HCT116 (cell line): ENCODE data around the gene CFI. TPM values are rescaled to one million over a fixed set of nuclear protein-coding genes. Genes with fewer than 3 reads are reported as not detected.

ENCODE experiments used
- ATAC-seq: fragments of 200-7000 bp; cut with Tn5 transposase; 2 replicates; pipeline ENCODE4 v1.9.1; 2020; ENCODE audit warnings: mild to moderate bottlenecking, moderate library complexity
- BruUV-seq: library from RNA; stranded (reverse); fragments of 400-500 nt; replicated peaks from 2 replicates; lab custom pipeline; 2021; lab: Mats Ljungman, UMichigan
- CTCF ChIA-PET: fragments of 300-600 bp; sonication (Branson Sonifier 250); formaldehyde crosslinking; loops from one replicate; lab custom pipeline; 2021; ENCODE audit warnings: antibody characterized with exemption; lab: Charles Lee
- POLR2A ChIA-PET: fragments of 300-600, 350-600 bp; sonication (Branson Sonifier 250); formaldehyde crosslinking; loops from one replicate; lab custom pipeline; 2021; ENCODE audit warnings: antibody characterized with exemption; lab: Charles Lee
- RAD21 ChIA-PET, 2 experiments: fragments of 300-600 bp; sonication (Branson Sonifier 250); formaldehyde crosslinking; loops; one replicate each; lab custom pipeline; 2023; ENCODE audit warnings: low total read pairs in 2 of 2; ENCODE audit not compliant: uncharacterized antibody in 2 of 2, unreplicated experiment in 2 of 2, low non-redundant PET in 1 of 2; lab: Charles Lee
- DNase-seq: peaks from one replicate; pipeline ENCODE4 v3.0.0-alpha.2; 2010; ENCODE audit warnings: low read depth, low spot score
- H2AFZ ChIP-seq: fragments of 200-600 bp; shearing (Covaris generic), sonication (generic); 2 replicates; pipeline ENCODE4 v1.6.1; 2017; ENCODE audit warnings: low read depth, mixed run types, mixed read lengths, antibody characterized with exemption, low read length; ENCODE audit not compliant: poor library complexity, severe bottlenecking
- H3K27ac ChIP-seq: 2 replicates; pipeline ENCODE4 v1.5.1; 2012; ENCODE audit warnings: low read depth, low read length
- H3K27me3 ChIP-seq: fragments of 200-600 bp; sonication (generic); 2 replicates; pipeline ENCODE4 v1.6.1; 2016; ENCODE audit warnings: mixed run types, low read length, mixed read lengths; ENCODE audit not compliant: insufficient read depth
- H3K36me3 ChIP-seq, 2 experiments: fragments of 200-500 bp in 1 of 2; fragments of 200-600 bp in 1 of 2; sonication (Bioruptor generic) in 1 of 2; sonication (generic) in 1 of 2; 2 replicates each; pipeline versions ENCODE4 v1.5.1 to v1.6.1; 2014 to 2016; ENCODE audit warnings: low read length in 2 of 2, inconsistent platforms in 1 of 2, mixed read lengths in 1 of 2, mixed run types in 1 of 2; ENCODE audit not compliant: insufficient read depth in 2 of 2, control insufficient read depth in 1 of 2
- H3K4me1 ChIP-seq, 2 experiments: fragments of 200-600 bp in 1 of 2; sonication (generic) in 1 of 2; 2 replicates each; pipeline versions ENCODE4 v1.5.1 to v1.6.1; 2012 to 2017; ENCODE audit warnings: low read length in 2 of 2, inconsistent platforms in 1 of 2, mild to moderate bottlenecking in 1 of 2, mixed read lengths in 1 of 2, mixed run types in 1 of 2, moderate library complexity in 1 of 2; ENCODE audit not compliant: insufficient read depth in 2 of 2, control insufficient read depth in 1 of 2
- H3K4me2 ChIP-seq: fragments of 200-600 bp; sonication (generic); 2 replicates; pipeline ENCODE4 v1.6.1; 2017; ENCODE audit warnings: mixed run types, low read length, mixed read lengths
- H3K4me3 ChIP-seq, 2 experiments: fragments of 200-600 bp in 1 of 2; sonication (generic) in 1 of 2; replicated peaks in 1 of 2; 2 replicates each; pipeline ENCODE4 v1.5.1; 2011 to 2016; ENCODE audit warnings: low read length in 2 of 2, control low read depth in 1 of 2, low read depth in 1 of 2, mild to moderate bottlenecking in 1 of 2, mixed read lengths in 1 of 2, mixed run types in 1 of 2
- H3K79me2 ChIP-seq: fragments of 200-600 bp; sonication (generic); 2 replicates; pipeline ENCODE4 v1.6.1; 2017; ENCODE audit warnings: mild to moderate bottlenecking, mixed run types, low read length, moderate library complexity, mixed read lengths; ENCODE audit not compliant: insufficient read depth
- H3K9ac ChIP-seq: fragments of 200-600 bp; sonication (generic); 2 replicates; pipeline ENCODE4 v1.6.1; 2016; ENCODE audit warnings: low read length, mixed read lengths
- H3K9me2 ChIP-seq: fragments of 200-600 bp; sonication (generic), shearing (Covaris generic); 2 replicates; pipeline ENCODE4 v1.6.1; 2017; ENCODE audit warnings: mixed run types, mild to moderate bottlenecking, moderate library complexity; ENCODE audit not compliant: insufficient read depth
- H3K9me3 ChIP-seq, 2 experiments: fragments of 200-500 bp in 1 of 2; fragments of 200-600 bp in 1 of 2; sonication (Bioruptor generic) in 1 of 2; sonication (generic) in 1 of 2; 2 replicates each; pipeline ENCODE4 v1.6.1; 2014 to 2017; ENCODE audit warnings: low read length in 2 of 2, mixed read lengths in 2 of 2, inconsistent platforms in 1 of 2, low read depth in 1 of 2, mild to moderate bottlenecking in 1 of 2, mixed run types in 1 of 2, moderate library complexity in 1 of 2; ENCODE audit not compliant: control insufficient read depth in 1 of 2, insufficient read depth in 1 of 2
- H4K20me1 ChIP-seq: fragments of 200-600 bp; sonication (generic), shearing (Covaris generic); 2 replicates; pipeline ENCODE4 v1.6.1; 2017; ENCODE audit warnings: mixed run types, mild to moderate bottlenecking, moderate library complexity; ENCODE audit not compliant: insufficient read depth
- CBX3 ChIP-seq: IDR thresholded peaks from 2 replicates; pipeline ENCODE4 v1.6.1; 2012; ENCODE audit warnings: low read depth
- EGR1 ChIP-seq: IDR thresholded peaks from 2 replicates; pipeline ENCODE4 v1.6.1; 2012; ENCODE audit warnings: low read depth
- EZH2phosphoT487 ChIP-seq: fragments of 200-600 bp; IDR thresholded peaks from 2 replicates; pipeline ENCODE4 v1.6.1; 2018; ENCODE audit warnings: antibody characterized with exemption, borderline replicate concordance
- FOSL1 ChIP-seq: IDR thresholded peaks from 2 replicates; pipeline ENCODE4 v1.6.1; 2012; ENCODE audit warnings: low read depth
- JUND ChIP-seq: IDR thresholded peaks from 2 replicates; pipeline ENCODE4 v1.6.1; 2012
- POLR2A ChIP-seq: IDR thresholded peaks from 2 replicates; pipeline ENCODE4 v1.7.0; 2011; ENCODE audit warnings: borderline replicate concordance; ENCODE audit not compliant: insufficient read depth, insufficient read length; ENCODE audit errors: extremely low read depth
- POLR2AphosphoS5 ChIP-seq: IDR thresholded peaks from 2 replicates; pipeline ENCODE4 v1.6.1; 2011; ENCODE audit warnings: mild to moderate bottlenecking, low read depth, low read length, moderate library complexity
- RAD21 ChIP-seq: IDR thresholded peaks from 2 replicates; pipeline ENCODE4 v1.6.1; 2012; ENCODE audit warnings: low read depth, mild to moderate bottlenecking
- SIN3A ChIP-seq: IDR thresholded peaks from 2 replicates; pipeline ENCODE4 v1.6.1; 2012; ENCODE audit warnings: low read depth
- SP1 ChIP-seq: IDR thresholded peaks from 2 replicates; pipeline ENCODE4 v1.6.1; 2012; ENCODE audit warnings: low read depth
- SRF ChIP-seq: IDR thresholded peaks from 2 replicates; pipeline ENCODE4 v1.6.1; 2012; ENCODE audit warnings: low read depth
- TCF7L2 ChIP-seq: IDR thresholded peaks from 2 replicates; pipeline ENCODE4 v1.7.0; 2011; ENCODE audit warnings: borderline replicate concordance, inconsistent platforms; ENCODE audit not compliant: insufficient read depth, insufficient read length; ENCODE audit errors: extremely low read depth
- ZBTB33 ChIP-seq: IDR thresholded peaks from 2 replicates; pipeline ENCODE4 v1.6.1; 2011; ENCODE audit warnings: mild to moderate bottlenecking, low read length, moderate library complexity; ENCODE audit not compliant: insufficient replicate concordance; ENCODE audit errors: extremely low read depth
- ZFX ChIP-seq: fragments of 450-650 bp; IDR thresholded peaks from 2 replicates; pipeline ENCODE4 v1.6.1; 2017
- ZNF274 ChIP-seq: fragments of 200-500 bp; sonication (Bioruptor generic); IDR thresholded peaks from 2 replicates; pipeline ENCODE4 v1.6.1; 2014; ENCODE audit warnings: mild to moderate bottlenecking, low read depth, low read length, inconsistent platforms
- intact Hi-C: fragments of 100-400 bp; cut with micrococcal nuclease; formaldehyde crosslinking; loops from 2 replicates; pipeline ENCODE4 v1.10.0; 2022
- total RNA-seq: library from RNA; stranded (reverse); gene quantifications from one replicate; pipeline ENCODE4 v1.2.1, GENCODE V29; 2021; ENCODE audit not compliant: unreplicated experiment
- TF ChIP-seq, protein P1 (sequence below): IDR thresholded peaks from 2 replicates; pipeline ENCODE4 v1.6.1; 2012
- TF ChIP-seq, protein P2 (sequence below): IDR thresholded peaks from 2 replicates; pipeline ENCODE4 v1.6.1; 2012
- TF ChIP-seq, protein P3 (sequence below), 3 experiments: fragments of 200-600 bp in 1 of 3; sonication (generic) in 1 of 3; IDR thresholded peaks in 2 of 3; conservative IDR thresholded peaks in 1 of 3; 2 replicates each; pipeline ENCODE4 v1.5.1; 2012 to 2017; ENCODE audit warnings: low read depth in 2 of 3, low read length in 2 of 3, antibody characterized with exemption in 1 of 3, borderline replicate concordance in 1 of 3, control low read depth in 1 of 3, mild to moderate bottlenecking in 1 of 3, mixed read lengths in 1 of 3, mixed run types in 1 of 3, moderate library complexity in 1 of 3; ENCODE audit not compliant: insufficient read depth in 1 of 3

Gene CFI
- total RNA-seq, 1 experiment from 2014 or later: 0.84 TPM

- CTCF ChIA-PET: no interaction called here
- no peak for ATAC-seq
- H3K9me2 ChIP-seq: no peaks in the 10 kb centered on the region
- no TSS peak for BruUV-seq
- H3K4me2 ChIP-seq: no peak overlapping the region
- H3K36me3 ChIP-seq: no peaks in the 10 kb centered on the region
- H4K20me1 ChIP-seq: no peaks in the 10 kb centered on the region; the same call in 1 of the 2 replicates
- no peaks in the 10 kb centered on the region for H3K4me1 ChIP-seq
- no peaks in the 10 kb centered on the region for H3K79me2 ChIP-seq
- no peak overlapping the region for H3K9ac ChIP-seq
- RAD21 ChIA-PET: no interaction called here
- no peak overlapping the region for H2AFZ ChIP-seq
- no peaks in the 10 kb centered on the region for H3K9me3 ChIP-seq
- TF ChIP-seq, protein P1, sequence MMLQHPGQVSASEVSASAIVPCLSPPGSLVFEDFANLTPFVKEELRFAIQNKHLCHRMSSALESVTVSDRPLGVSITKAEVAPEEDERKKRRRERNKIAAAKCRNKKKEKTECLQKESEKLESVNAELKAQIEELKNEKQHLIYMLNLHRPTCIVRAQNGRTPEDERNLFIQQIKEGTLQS: no peak
- TF ChIP-seq POLR2AphosphoS5 (no peak), SRF (no peak), SP1 (no peak), EZH2phosphoT487 (no peak), CBX3 (no peak), TCF7L2 (no peak), FOSL1 (no peak), RAD21 (no peak), ZFX (no peak), SIN3A (no peak), JUND (no peak), POLR2A (no peak), EGR1 (no peak), ZBTB33 (no peak), ZNF274 (no peak)
- TF ChIP-seq, protein P2, sequence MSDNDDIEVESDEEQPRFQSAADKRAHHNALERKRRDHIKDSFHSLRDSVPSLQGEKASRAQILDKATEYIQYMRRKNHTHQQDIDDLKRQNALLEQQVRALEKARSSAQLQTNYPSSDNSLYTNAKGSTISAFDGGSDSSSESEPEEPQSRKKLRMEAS: no peak
- TF ChIP-seq, protein P3, sequence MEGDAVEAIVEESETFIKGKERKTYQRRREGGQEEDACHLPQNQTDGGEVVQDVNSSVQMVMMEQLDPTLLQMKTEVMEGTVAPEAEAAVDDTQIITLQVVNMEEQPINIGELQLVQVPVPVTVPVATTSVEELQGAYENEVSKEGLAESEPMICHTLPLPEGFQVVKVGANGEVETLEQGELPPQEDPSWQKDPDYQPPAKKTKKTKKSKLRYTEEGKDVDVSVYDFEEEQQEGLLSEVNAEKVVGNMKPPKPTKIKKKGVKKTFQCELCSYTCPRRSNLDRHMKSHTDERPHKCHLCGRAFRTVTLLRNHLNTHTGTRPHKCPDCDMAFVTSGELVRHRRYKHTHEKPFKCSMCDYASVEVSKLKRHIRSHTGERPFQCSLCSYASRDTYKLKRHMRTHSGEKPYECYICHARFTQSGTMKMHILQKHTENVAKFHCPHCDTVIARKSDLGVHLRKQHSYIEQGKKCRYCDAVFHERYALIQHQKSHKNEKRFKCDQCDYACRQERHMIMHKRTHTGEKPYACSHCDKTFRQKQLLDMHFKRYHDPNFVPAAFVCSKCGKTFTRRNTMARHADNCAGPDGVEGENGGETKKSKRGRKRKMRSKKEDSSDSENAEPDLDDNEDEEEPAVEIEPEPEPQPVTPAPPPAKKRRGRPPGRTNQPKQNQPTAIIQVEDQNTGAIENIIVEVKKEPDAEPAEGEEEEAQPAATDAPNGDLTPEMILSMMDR (IDR thresholded peaks at IDR 0.05 in 2 of 3, conservative IDR thresholded peaks at IDR 0.05 in 1 of 3; ENCODE audit: borderline replicate concordance in 1 of 3, insufficient read depth in 1 of 3, low read depth in 2 of 3, low read length in 2 of 3): no peak
- no peak overlapping the region for H3K4me3 ChIP-seq
- no peaks in the 10 kb centered on the region for H3K27me3 ChIP-seq
- intact Hi-C loops: no loop called here
- DNase-seq: no peak
- POLR2A ChIA-PET: no interaction called here
- H3K27ac ChIP-seq: no peak overlapping the region
Measured at GRCh38 chr4:109754093-109754857, 47.5 kb downstream of the CFI start.
